IMR-90 (cell line): ENCODE data around the gene ATRN. TPM values are rescaled to one million over a fixed set of nuclear protein-coding genes. Genes with fewer than 3 reads are reported as not detected.

Experiments used
- ATAC-seq: fragments of 200-7000 bp; cut with Tn5 transposase; 2 replicates; pipeline ENCODE4 v1.9.1; 2020; ENCODE audit warnings: low read depth, mild to moderate bottlenecking, moderate library complexity
- BruUV-seq: library from RNA; stranded (reverse); fragments of 400-500 nt; replicated peaks from 2 replicates; lab custom pipeline; 2021; lab: Mats Ljungman, UMichigan
- CTCF ChIA-PET: fragments of 300-600 bp; formaldehyde crosslinking; extraction: SDS; loops from one replicate; lab custom pipeline; 2021; ENCODE audit warnings: antibody characterized with exemption; lab: Yijun Ruan, JAX
- POLR2A ChIA-PET: fragments of 300-600 bp; sonication (Branson Sonifier 250); formaldehyde crosslinking; loops from one replicate; lab custom pipeline; 2022; ENCODE audit warnings: antibody characterized with exemption; ENCODE audit not compliant: unreplicated experiment; lab: Charles Lee
- DNase-seq: peaks from one replicate; pipeline ENCODE4 v3.0.0; 2013
- H2AFZ ChIP-seq: replicated peaks from 2 replicates; pipeline ENCODE3; 2013; ENCODE audit warnings: low read length, mild to moderate bottlenecking; ENCODE audit not compliant: poor library complexity
- H2AK5ac ChIP-seq: 2 replicates; pipeline ENCODE4 v1.6.1; 2013; ENCODE audit warnings: low read depth, low read length, inconsistent platforms
- H2AK9ac ChIP-seq: replicated peaks from 2 replicates; pipeline ENCODE3; 2013; ENCODE audit warnings: mild to moderate bottlenecking, low read depth, low read length, moderate library complexity; ENCODE audit not compliant: poor library complexity
- H2BK120ac ChIP-seq: 2 replicates; pipeline ENCODE4 v1.6.1; 2013; ENCODE audit warnings: low read depth, low read length, inconsistent platforms
- H2BK15ac ChIP-seq: 3 replicates; pipeline ENCODE4 v1.6.1; 2013; ENCODE audit warnings: low read depth, low read length, inconsistent platforms
- H2BK20ac ChIP-seq: 2 replicates; pipeline ENCODE4 v1.6.1; 2013; ENCODE audit warnings: low read depth, mild to moderate bottlenecking, inconsistent platforms, low read length, moderate library complexity
- H2BK5ac ChIP-seq: 2 replicates; pipeline ENCODE4 v1.6.1; 2013; ENCODE audit warnings: mild to moderate bottlenecking, low read depth, low read length, inconsistent platforms; ENCODE audit not compliant: poor library complexity, severe bottlenecking
- H3K14ac ChIP-seq: replicated peaks from 2 replicates; pipeline ENCODE4 v1.6.1; 2013; ENCODE audit warnings: low read depth, low read length, inconsistent platforms
- H3K18ac ChIP-seq: 2 replicates; pipeline ENCODE4 v1.6.1; 2013; ENCODE audit warnings: low read depth, low read length, control low read depth
- H3K23ac ChIP-seq: 2 replicates; pipeline ENCODE4 v1.6.1; 2013; ENCODE audit warnings: low read depth, low read length, inconsistent platforms
- H3K27ac ChIP-seq: 2 replicates; pipeline ENCODE4 v1.5.1; 2013; ENCODE audit warnings: mild to moderate bottlenecking, control low read depth, low read length; ENCODE audit not compliant: insufficient read depth
- H3K27me3 ChIP-seq: 2 replicates; pipeline ENCODE4 v1.6.1; 2013; ENCODE audit warnings: low read length; ENCODE audit not compliant: control insufficient read depth, insufficient read depth
- H3K36me3 ChIP-seq: 2 replicates; pipeline ENCODE4 v1.6.1; 2013; ENCODE audit warnings: low read length, mixed read lengths; ENCODE audit not compliant: control insufficient read depth, insufficient read depth
- H3K4ac ChIP-seq: 2 replicates; pipeline ENCODE4 v1.6.1; 2013; ENCODE audit warnings: low read depth, low read length, inconsistent platforms
- H3K4me1 ChIP-seq: 2 replicates; pipeline ENCODE4 v1.6.1; 2013; ENCODE audit warnings: low read length, mixed read lengths; ENCODE audit not compliant: control insufficient read depth, insufficient read depth
- H3K4me2 ChIP-seq: 2 replicates; pipeline ENCODE4 v1.6.1; 2013; ENCODE audit warnings: low read depth, mild to moderate bottlenecking, control low read depth, low read length, moderate library complexity
- H3K4me3 ChIP-seq: 2 replicates; pipeline ENCODE4 v1.5.1; 2013; ENCODE audit warnings: low read depth, mild to moderate bottlenecking, control low read depth, low read length, moderate library complexity; ENCODE audit not compliant: insufficient read depth
- H3K56ac ChIP-seq: 2 replicates; pipeline ENCODE4 v1.6.1; 2013; ENCODE audit warnings: low read length, inconsistent platforms; ENCODE audit not compliant: insufficient read depth; ENCODE audit errors: extremely low read depth
- H3K79me1 ChIP-seq, 2 experiments: 2 replicates each; pipeline ENCODE4 v1.6.1; 2013; ENCODE audit warnings: low read length in 2 of 2, inconsistent platforms in 1 of 2, low read depth in 1 of 2
- H3K9ac ChIP-seq: 2 replicates; pipeline ENCODE4 v1.6.1; 2013; ENCODE audit warnings: low read depth, low read length, control low read depth
- H3K9me1 ChIP-seq: 2 replicates; pipeline ENCODE4 v1.6.1; 2013; ENCODE audit warnings: low read length, inconsistent platforms; ENCODE audit not compliant: insufficient read depth
- H3K9me3 ChIP-seq: 2 replicates; pipeline ENCODE4 v1.6.1; 2013; ENCODE audit warnings: low read length; ENCODE audit not compliant: control insufficient read depth, insufficient read depth
- H4K20me1 ChIP-seq: 2 replicates; pipeline ENCODE4 v1.6.1; 2013; ENCODE audit warnings: low read length, inconsistent platforms; ENCODE audit not compliant: insufficient read depth
- H4K5ac ChIP-seq: 2 replicates; pipeline ENCODE4 v1.6.1; 2013; ENCODE audit warnings: mild to moderate bottlenecking, low read depth, low read length, control low read depth
- H4K8ac ChIP-seq, 2 experiments: 2 replicates each; pipeline ENCODE4 v1.6.1; 2013; ENCODE audit warnings: low read depth in 2 of 2, low read length in 2 of 2, control low read depth in 1 of 2, inconsistent platforms in 1 of 2
- H4K91ac ChIP-seq: 2 replicates; pipeline ENCODE4 v1.6.1; 2013; ENCODE audit warnings: low read depth, low read length, inconsistent platforms; ENCODE audit not compliant: insufficient read depth
- BHLHE40 ChIP-seq: fragments of 150-350 bp; IDR thresholded peaks from 2 replicates; pipeline ENCODE4 v1.6.1; 2016; ENCODE audit warnings: mild to moderate bottlenecking, low read depth, low read length
- CEBPB ChIP-seq: IDR thresholded peaks from 2 replicates; pipeline ENCODE4 v1.6.1; 2012; ENCODE audit warnings: low read depth, low read length, improper control_type of control experiment
- CHD1 ChIP-seq: IDR thresholded peaks from 2 replicates; pipeline ENCODE4 v1.6.1; 2012; ENCODE audit warnings: low read depth, low read length, improper control_type of control experiment
- FOS ChIP-seq: fragments of 150-350 bp; IDR thresholded peaks from 2 replicates; pipeline ENCODE4 v1.6.1; 2016; ENCODE audit warnings: low read depth, low read length
- MAZ ChIP-seq: IDR thresholded peaks from 2 replicates; pipeline ENCODE4 v1.6.1; 2012; ENCODE audit warnings: low read depth, mild to moderate bottlenecking, low read length, improper control_type of control experiment, moderate library complexity, borderline replicate concordance
- MXI1 ChIP-seq: IDR thresholded peaks from 2 replicates; pipeline ENCODE4 v1.6.1; 2012; ENCODE audit warnings: low read depth, mild to moderate bottlenecking, low read length, moderate library complexity, borderline replicate concordance
- NFE2L2 ChIP-seq: fragments of 150-350 bp; IDR thresholded peaks from 2 replicates; pipeline ENCODE4 v1.6.1; 2016; ENCODE audit warnings: low read depth, mild to moderate bottlenecking, low read length
- POLR2A ChIP-seq: IDR thresholded peaks from 2 replicates; pipeline ENCODE4 v1.6.1; 2012; ENCODE audit warnings: mild to moderate bottlenecking, low read depth, low read length
- RAD21 ChIP-seq: IDR thresholded peaks from 2 replicates; pipeline ENCODE4 v1.6.1; 2012; ENCODE audit warnings: low read length, improper control_type of control experiment
- RCOR1 ChIP-seq: IDR thresholded peaks from 2 replicates; pipeline ENCODE4 v1.6.1; 2012; ENCODE audit warnings: mild to moderate bottlenecking, low read length, improper control_type of control experiment; ENCODE audit not compliant: insufficient replicate concordance
- RFX5 ChIP-seq: IDR thresholded peaks from 2 replicates; pipeline ENCODE4 v1.8.0; 2012; ENCODE audit warnings: low read depth, mild to moderate bottlenecking, low read length, moderate library complexity
- WGBS, 2 experiments: methylation state at CpG; one replicate each; pipeline versions ENCODE4 v1.1.5 to v1.1.7; 2013; ENCODE audit warnings: missing lambda C conversion rate in 2 of 2; ENCODE audit not compliant: insufficient read length in 1 of 2; ENCODE audit errors: extremely low coverage in 2 of 2; 5-methylcytosine and 5-hydroxymethylcytosine counted together
- dilution Hi-C: fragments of 300-500 bp; cut with HindIII; formaldehyde crosslinking; loops from one replicate; pipeline ENCODE4 v1.14.3; 2018; ENCODE audit warnings: low sequenced_read_pairs; ENCODE audit not compliant: unreplicated experiment
- in situ Hi-C: fragments of 300-500 bp; cut with MboI; formaldehyde crosslinking; loops from 3 replicates; pipeline ENCODE4 v1.14.3; 2019; ENCODE audit warnings: low sequenced_read_pairs, inconsistent platforms, mixed read lengths
- intact Hi-C: fragments of 100-400 bp; cut with micrococcal nuclease; formaldehyde crosslinking; loops from 2 replicates; pipeline ENCODE4 v1.10.0; 2022
- polyA plus RNA-seq, 3 experiments: library from polyadenylated mRNA; depleted of rRNA; stranded (reverse); fragments of >200 nt; gene quantifications; 2 replicates each; pipeline ENCODE4 v1.2.3, GENCODE V29; 2012; ENCODE audit warnings: low replicate concordance in 1 of 3
- total RNA-seq: library from RNA; depleted of rRNA; stranded (reverse); fragments of >200 nt; gene quantifications from 2 replicates; pipeline ENCODE4 v1.2.3, GENCODE V29; 2012
- TF ChIP-seq, protein P1 (sequence below): conservative IDR thresholded peaks from 2 replicates; pipeline ENCODE4 v1.5.1; 2012; ENCODE audit warnings: mild to moderate bottlenecking, low read depth, low read length, improper control_type of control experiment
- TF ChIP-seq, protein P2 (sequence below): fragments of 150-350 bp; IDR thresholded peaks from 2 replicates; pipeline ENCODE4 v1.6.1; 2016; ENCODE audit warnings: low read depth, mild to moderate bottlenecking, low read length, moderate library complexity, borderline replicate concordance

The ATRN gene
- total and polyA plus RNA-seq, 2 of the 4 experiments (the other 2 are of a cell fraction): 32.3 to 46.2 TPM

DNA sequence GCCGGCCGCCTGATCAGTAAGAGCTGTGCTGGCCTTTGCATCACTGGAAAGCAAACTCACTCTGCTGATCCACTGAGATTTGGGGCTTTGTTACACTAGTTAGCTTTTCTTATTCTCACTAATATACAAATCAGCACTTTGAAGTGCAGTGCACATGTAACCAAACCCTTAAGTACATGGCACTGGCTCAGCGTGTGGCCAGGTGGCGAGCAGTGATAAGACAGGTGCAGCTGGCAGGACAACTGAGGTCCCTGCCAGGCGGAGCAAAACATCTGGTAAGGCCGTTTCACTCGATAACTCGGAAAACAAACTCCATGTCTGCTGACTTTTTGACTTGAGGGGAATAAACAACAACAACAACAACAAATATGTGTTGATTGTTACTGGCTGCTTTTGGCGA, 181.4 kb downstream of the ATRN start:
- no TSS peak for BruUV-seq
- DNase-seq: no peak
- TF ChIP-seq RFX5: no peak
- TF ChIP-seq NFE2L2: no peak
- TF ChIP-seq CHD1: no peak
- no peak for TF ChIP-seq MXI1
- TF ChIP-seq, protein P1, sequence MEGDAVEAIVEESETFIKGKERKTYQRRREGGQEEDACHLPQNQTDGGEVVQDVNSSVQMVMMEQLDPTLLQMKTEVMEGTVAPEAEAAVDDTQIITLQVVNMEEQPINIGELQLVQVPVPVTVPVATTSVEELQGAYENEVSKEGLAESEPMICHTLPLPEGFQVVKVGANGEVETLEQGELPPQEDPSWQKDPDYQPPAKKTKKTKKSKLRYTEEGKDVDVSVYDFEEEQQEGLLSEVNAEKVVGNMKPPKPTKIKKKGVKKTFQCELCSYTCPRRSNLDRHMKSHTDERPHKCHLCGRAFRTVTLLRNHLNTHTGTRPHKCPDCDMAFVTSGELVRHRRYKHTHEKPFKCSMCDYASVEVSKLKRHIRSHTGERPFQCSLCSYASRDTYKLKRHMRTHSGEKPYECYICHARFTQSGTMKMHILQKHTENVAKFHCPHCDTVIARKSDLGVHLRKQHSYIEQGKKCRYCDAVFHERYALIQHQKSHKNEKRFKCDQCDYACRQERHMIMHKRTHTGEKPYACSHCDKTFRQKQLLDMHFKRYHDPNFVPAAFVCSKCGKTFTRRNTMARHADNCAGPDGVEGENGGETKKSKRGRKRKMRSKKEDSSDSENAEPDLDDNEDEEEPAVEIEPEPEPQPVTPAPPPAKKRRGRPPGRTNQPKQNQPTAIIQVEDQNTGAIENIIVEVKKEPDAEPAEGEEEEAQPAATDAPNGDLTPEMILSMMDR: no peak
- TF ChIP-seq RAD21: no peak
- TF ChIP-seq MAZ: no peak
- TF ChIP-seq RCOR1: no peak
- TF ChIP-seq CEBPB: no peak
- TF ChIP-seq BHLHE40: no peak
- TF ChIP-seq POLR2A: no peak
- no peak for TF ChIP-seq FOS
- TF ChIP-seq, protein P2, sequence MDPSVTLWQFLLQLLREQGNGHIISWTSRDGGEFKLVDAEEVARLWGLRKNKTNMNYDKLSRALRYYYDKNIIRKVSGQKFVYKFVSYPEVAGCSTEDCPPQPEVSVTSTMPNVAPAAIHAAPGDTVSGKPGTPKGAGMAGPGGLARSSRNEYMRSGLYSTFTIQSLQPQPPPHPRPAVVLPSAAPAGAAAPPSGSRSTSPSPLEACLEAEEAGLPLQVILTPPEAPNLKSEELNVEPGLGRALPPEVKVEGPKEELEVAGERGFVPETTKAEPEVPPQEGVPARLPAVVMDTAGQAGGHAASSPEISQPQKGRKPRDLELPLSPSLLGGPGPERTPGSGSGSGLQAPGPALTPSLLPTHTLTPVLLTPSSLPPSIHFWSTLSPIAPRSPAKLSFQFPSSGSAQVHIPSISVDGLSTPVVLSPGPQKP: no peak

More for the DNA sequence above, 181.4 kb downstream of the ATRN start:
- no peak overlapping the region for H3K4me2 ChIP-seq
- no peak overlapping the region for H2BK5ac ChIP-seq
- no peak overlapping the region for H3K27ac ChIP-seq
- H3K14ac ChIP-seq: no peak overlapping the region; the same call in 1 of the 2 replicates
- H3K4me1 ChIP-seq: no peaks in the 10 kb centered on the region
- no peak overlapping the region for H2BK20ac ChIP-seq
- H3K36me3 ChIP-seq: peaks cover 3% of the 10 kb centered on the region; the same call in 1 of the 2 replicates
- peaks cover 7% of the 10 kb centered on the region; the same call in 1 of the 2 replicates for H3K9me1 ChIP-seq
- no peak overlapping the region for H3K18ac ChIP-seq
- no peak overlapping the region for H4K5ac ChIP-seq
- H2AFZ ChIP-seq: no peak overlapping the region
- no peak overlapping the region for H4K91ac ChIP-seq
- no peak overlapping the region for H2AK9ac ChIP-seq
- no peak overlapping the region for H3K23ac ChIP-seq
- POLR2A ChIA-PET: no interaction called here
- no peaks in the 10 kb centered on the region for H3K79me1 ChIP-seq
- no peak overlapping the region for H2AK5ac ChIP-seq
- in situ Hi-C loops (no loop called here), intact Hi-C loops (no loop called here), dilution Hi-C loops (no loop called here)
- no peak overlapping the region for H3K9ac ChIP-seq
- no CpG with 5 or more reads among the region's 9 CpGs for WGBS, 2 experiments
- H3K9me3 ChIP-seq: peaks cover 5% of the 10 kb centered on the region; the same call in 1 of the 2 replicates
- no peak for ATAC-seq
- no peaks in the 10 kb centered on the region for H4K20me1 ChIP-seq
- CTCF ChIA-PET: no interaction called here
- H3K27me3 ChIP-seq: peaks cover 3% of the 10 kb centered on the region; the same call in 1 of the 2 replicates
- H4K8ac ChIP-seq: no peak overlapping the region
- H2BK120ac ChIP-seq: no peak overlapping the region
- no peak overlapping the region for H3K4me3 ChIP-seq
- no peak overlapping the region for H3K56ac ChIP-seq
- H3K4ac ChIP-seq: no peak overlapping the region
- no peak overlapping the region for H2BK15ac ChIP-seq
